Stimulated activated CD8-positive, alpha-beta memory T cell treated with anti-CD3 and anti-CD28 coated beads, Interleukin-4, amount 100 ng/mL, for 4 hours (primary cell): ENCODE data around the gene AK8.
A peak's percentile ranks its signal among the peaks of the same experiment; 100 is the strongest.

ENCODE experiments used
- DNase-seq, 2 donors: peaks; one replicate each; pipeline ENCODE4 v3.0.0-alpha.2; 2020; ENCODE audit warnings: low read depth in 2 of 2, low spot score in 1 of 2

Gene AK8

GRCh38 chr9:132800038-132800648, 77.9 kb downstream of the AK8 start:
- DNase-seq = peak; percentile 13 to 16

DNA sequence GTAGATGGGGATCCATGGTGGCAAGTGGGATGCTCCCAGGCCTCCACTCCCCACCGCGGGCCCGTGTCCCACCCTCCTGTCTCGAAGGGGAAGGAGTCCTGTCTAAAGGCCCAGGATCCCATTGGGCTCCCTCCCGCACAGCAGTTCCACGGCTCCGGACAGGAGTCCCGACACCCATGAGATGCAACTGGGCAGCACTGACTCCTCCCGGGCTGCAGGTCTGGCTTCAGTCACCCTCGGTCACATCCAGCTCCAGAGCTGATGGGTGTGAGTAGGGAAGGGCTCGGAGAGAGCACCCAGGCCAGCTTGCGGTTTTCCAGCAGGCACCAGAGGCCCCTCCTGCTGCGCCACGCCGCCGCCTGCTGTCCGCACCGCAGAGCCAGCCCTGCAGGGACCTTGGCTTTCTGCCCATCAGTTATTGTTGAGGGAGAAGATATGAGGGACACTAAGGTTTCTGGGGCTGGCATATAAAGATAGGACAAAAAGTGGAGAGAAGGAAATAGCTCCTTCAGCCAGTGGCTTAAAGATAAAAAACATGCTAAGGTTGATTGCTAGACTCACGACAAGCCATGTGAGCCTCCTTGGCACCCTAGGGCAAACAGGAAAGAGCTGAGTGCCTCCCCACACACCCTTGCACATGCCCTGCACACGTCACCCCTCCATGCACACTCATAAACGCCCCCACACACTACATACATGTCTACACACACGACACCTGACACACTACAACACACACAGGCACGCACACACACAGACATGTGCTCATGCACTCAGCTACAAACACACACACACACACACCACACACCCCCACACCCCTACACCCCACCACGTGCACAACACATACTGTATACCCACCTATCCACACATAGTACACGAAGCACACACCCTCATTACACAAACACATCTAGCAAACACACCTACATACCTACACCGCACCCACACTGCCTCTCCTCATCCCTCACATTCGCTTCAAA, 79.0 kb downstream of the AK8 start:
- DNase-seq = no peak

DNA sequence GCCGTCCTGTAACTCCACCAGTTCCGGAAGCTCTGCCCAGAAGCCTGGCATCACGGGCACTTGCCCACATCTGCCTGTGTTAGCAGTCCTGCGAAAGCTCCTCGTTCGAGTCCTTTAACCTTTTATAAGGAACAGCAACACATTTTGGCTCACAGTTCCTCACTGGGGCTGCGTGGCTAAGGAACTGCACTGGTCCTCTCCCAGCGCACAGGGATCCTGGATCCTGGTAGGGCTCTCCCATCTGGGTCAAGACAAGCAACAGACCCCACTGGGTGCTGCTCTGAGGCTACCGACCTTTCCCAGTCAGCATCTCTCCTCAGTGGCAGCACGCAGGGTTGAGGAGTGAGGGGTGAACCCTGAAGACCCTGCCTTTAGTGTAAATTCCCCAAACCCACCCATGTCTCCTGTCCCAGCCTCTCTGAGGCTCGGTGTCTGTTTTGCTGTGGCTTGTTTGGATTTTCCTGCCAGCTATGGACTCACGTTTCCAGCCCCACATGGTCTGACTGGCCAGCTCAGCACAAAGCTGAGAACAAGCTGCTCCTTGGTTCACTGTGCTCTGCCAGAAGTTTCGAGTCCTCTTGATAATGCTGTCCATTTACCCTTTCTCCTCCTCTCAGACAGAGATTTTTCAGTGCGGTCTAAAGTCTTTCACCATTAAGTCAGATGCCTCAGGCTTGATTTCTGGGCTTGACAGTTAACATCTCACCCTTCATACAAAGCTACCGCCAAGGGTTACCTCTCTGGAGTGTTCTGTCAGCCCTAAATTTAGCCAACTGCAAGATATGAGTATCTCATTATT, 80.0 kb downstream of the AK8 start:
- no peak for DNase-seq

- DNase-seq = no peak
Measured at GRCh38 chr9:132795511-132796303, 82.4 kb downstream of the AK8 start.

DNA sequence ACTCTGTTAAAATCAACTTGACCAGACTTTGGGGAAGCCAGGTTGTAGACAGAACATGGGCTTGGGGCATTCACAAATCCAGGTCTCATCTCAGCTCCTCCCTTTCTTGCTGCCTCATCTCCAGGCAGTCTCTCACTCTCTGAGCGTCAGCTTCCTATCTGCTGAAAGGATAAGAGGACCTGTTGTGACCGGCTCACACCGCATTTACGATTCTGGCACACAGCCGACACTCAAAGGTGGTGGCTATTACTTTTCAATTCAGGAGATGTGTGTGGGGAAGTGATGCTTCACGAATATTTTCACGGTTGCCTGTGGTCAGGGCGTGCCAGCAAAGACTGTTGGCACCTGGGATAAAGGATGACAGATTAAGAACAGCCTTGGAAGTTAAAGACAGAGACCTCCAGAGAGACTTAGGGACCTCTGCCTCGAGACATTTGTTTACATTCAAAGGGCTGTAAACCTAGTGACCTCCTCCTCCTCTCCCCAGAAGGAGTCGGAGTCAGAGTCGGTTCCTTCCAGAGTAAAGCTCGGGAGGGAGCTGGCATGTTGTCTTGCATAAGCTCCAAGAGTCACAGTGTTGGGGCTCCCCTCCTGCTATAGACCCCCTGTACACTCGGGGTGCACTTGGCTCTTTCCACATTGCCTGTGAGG, 83.2 kb downstream of the AK8 start:
- DNase-seq = no peak

DNA sequence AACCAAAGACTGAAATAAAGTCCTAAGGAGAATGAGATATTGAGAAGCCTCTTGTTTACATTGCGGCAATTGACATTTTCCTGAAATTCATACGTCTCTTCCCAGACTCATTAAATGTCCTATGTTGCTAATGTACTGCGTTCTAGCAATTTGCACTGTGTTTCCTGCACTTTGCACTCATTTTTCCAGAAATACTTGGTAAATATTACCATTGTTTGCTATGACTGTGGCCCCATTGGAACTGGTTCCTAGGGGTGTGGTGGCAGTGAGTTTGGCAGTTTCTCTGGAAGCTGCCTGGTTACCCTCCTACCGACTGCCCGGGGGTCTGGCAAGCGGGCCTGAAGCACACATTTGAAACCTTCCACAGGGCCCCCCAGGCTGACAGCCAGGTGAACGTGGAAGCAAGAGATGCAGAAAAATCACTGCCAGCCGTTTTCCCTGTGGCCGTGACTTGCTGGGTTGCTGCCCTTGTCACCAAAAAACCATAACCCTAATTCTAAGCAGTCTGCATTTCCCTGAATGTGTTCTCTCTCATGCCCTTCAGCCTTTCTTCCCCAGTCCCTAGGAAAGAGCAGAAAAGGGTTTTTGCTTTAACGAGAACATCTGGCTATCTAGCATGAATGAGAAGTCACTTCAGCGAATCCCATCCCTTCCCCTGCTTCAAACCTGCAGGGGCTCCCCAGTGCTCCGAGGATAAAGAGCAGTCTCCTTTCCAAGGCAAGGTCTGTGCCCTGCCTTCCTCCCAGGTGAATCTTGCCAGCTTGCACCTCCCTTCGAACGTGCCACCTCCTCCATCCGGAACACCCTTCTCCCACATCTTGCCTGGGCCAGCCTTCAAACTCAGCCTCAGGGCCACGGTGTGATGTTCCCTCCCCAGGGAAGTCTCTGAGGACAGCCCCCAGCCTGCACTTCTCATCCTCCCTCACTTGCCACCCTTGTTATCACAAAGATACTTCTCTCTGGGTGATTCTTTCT, 84.2 kb downstream of the AK8 start:
- DNase-seq = no peak

- no peak for DNase-seq
Measured at GRCh38 chr9:132792547-132792946, 85.5 kb downstream of the AK8 start.

GRCh38 chr9:132791699-132792240, 86.3 kb downstream of the AK8 start:
- DNase-seq = no peak

GRCh38 chr9:132789719-132790118, 88.4 kb downstream of the AK8 start:
- no peak for DNase-seq

- DNase-seq = no peak
Measured at GRCh38 chr9:132788378-132788777, 89.7 kb downstream of the AK8 start.

- no peak for DNase-seq
Measured at GRCh38 chr9:132787748-132788159, 90.3 kb downstream of the AK8 start.

DNA sequence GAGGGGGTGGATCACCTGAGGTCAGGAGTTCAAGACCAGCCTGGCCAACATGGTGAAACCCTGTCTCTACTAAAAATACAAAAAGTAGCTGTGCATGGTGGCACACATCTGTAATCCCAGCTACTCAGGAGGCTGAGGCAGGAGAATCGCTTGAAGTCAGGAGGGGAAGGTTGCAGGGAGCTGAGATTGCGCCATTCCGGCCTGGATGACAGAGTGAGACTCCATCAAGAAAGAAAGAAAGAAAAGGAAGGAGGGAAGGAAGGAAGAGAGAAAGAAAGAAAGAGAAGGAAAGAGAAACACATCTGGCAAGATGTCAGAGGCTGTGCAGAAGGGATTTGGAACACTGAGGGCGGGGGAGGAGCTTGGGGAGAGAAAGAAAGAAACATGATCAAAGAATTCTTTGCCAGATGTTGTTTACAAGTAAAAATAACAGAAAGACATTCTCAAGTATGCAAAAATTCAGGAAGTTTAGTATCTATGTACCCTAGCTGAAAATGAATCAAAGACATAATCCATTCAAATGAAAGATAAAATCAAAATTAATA, 93.7 kb downstream of the AK8 start:
- DNase-seq = no peak

- DNase-seq = no peak
Measured at GRCh38 chr9:132783006-132783405, 95.1 kb downstream of the AK8 start.

- no peak for DNase-seq
Measured at GRCh38 chr9:132782037-132782436, 96.0 kb downstream of the AK8 start.

DNA sequence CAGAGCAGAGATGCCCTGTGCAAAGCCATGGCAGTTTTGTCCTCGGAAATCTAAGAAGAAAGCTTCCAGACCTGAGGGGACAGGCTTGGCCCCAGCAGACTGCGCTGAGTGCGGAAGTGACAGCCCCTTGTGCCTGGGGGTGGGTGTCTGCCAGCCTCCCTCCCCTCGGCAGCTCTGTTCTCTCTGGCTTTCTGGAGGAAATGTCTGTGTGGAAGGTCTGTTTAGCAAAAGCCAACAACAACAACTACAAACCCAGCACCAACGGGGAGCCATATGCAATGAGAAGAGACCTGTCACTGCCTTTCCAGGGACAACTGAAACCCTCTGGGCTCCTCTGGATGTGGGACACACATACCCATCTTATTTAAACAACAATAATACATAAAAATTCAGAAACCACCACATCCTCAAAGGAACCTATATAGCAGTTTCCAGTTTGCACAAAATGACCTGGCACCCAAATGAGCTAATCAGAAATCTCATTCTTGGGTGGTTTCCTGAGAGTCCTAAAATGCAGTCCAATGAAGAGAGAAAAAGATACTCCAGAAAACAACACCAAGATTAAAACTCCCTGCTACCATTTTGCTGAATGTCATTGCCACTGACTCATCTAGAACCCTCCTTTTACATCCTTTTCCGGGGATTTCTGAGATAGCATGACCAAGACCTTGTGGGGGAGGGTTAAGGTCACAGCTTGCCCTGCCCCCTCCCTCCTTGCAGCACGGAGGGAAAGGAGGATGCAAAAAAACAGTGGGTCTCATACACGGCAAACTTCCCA, 97.7 kb downstream of the AK8 start:
- DNase-seq = no peak

DNA sequence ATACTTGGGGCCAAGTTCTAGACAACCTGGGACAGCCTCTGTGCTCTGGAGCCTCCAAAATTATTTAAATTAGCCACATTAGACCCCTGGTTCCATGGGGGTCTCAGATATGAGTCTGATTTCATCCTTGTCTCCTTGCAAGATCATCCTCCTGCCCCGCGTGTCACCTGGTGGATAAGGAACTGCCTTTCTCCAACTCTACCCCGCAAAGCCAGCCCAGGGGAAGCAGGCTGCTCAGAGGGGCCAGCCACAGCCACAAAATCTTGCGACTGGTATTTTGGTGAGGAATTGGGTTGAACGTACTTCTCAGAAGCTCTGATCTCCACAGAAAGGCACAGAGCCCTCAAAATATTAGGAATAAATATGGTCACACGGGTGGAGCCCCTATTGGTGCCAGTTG, 101.2 kb downstream of the AK8 start:
- no peak for DNase-seq

GRCh38 chr9:132776268-132776667, 101.8 kb downstream of the AK8 start:
- no peak for DNase-seq

DNA sequence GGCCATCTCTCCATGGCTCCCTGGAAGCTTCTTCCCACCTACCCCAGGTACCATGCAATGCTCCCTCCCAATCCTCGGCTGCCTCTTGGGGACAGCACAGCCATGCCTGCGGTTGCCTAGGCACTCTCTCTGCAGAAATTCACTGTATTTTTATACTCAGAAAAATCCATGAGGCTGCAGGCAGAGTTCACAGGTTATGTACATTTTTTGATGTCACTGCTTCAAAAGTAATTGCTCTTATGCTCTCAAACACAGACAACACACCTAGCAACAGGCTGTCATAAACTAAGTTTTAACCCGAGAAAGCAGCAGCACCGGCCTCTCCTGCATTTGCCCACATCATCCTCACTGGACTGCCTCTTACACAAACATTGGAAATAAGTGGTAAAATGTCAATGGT, 102.4 kb downstream of the AK8 start:
- DNase-seq = no peak
